CD4-positive, alpha-beta T cell treated with Interleukin-6 for 4 hours (primary cell): ENCODE data around the gene SDF4.

ENCODE experiments used
- DNase-seq: peaks from one replicate; pipeline ENCODE4 v3.0.0-alpha.2; 2020; ENCODE audit warnings: mixed read lengths

The SDF4 gene

DNA sequence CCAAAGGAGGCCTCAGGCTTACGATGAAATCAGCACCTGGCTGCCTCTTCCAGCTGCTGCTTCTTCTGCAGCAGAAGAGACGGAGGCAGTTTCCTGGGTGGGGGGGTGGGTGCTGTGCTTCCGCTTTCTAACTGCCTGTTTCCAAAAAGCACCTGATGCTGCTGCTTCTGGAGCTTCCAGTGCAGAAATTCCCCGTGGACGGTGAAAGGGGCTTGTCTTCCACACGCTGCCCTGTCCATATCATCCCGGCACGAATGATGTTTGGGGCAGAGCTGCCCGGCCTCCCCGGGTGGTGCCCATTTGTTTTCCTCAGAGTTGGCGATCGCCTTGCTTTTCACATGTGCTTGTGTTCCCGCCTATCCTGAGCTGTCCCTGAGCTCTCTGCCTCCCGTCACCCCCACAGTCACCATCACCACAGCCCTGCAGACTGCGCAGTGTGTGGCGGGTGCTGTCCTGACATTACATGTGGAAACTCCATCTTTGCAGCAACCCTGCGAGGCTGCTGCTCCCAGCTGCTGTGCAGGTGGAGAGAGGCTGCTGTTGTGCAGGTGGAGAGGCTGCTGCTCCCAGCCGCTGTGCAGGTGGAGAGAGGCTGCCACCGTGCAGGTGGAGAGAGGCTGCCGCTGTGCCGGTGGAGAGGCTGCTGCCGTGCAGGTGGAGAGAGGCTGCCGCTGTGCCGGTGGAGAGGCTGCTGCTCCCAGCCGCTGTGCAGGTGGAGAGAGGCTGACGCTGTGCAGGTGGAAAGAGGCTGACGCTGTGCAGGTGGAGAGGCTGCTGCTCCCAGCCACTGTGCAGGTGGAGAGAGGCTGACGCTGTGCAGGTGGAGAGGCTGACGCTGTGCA is 56.4 kb downstream of the SDF4 start:
- peak; percentile 31 for DNase-seq

DNA sequence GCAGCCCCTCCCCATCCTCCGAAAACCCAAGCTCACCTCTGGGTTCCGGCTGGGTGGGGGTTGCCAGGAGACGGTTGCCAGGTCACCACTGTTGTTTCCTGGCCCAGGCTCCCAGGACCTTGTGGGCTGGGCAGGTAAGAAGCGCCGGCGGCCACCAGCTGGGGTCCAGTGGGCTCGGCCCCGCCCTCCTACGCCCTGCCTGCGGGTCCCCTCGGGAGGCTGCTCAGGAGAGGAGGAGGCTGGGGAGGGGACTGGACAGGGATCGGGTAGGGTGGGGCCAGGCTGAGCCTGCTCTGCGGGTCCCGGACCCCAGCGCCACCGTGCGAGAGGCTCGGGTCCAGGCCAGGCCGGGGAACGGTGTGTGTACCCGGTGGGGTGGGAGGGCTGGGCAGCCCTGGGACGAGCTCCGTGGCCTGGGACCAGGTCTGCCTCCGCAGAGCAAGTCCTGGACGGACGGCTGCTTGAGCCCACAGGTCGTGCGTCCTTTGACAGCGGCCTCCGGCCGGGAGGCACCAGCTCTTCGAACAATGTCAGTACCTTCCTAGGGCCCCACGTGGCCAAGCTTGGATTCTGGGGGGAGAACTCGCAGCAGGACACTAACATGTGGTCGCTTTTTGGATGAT is 57.9 kb downstream of the SDF4 start, which contains the start of gene TTLL10:
Gene TTLL10 (plus strand): TSS at position 88 of the 623 bp plus-strand sequence. CDS start 5,336 bp downstream, outside the sequence.
- peak; percentile 75 for DNase-seq

DNA sequence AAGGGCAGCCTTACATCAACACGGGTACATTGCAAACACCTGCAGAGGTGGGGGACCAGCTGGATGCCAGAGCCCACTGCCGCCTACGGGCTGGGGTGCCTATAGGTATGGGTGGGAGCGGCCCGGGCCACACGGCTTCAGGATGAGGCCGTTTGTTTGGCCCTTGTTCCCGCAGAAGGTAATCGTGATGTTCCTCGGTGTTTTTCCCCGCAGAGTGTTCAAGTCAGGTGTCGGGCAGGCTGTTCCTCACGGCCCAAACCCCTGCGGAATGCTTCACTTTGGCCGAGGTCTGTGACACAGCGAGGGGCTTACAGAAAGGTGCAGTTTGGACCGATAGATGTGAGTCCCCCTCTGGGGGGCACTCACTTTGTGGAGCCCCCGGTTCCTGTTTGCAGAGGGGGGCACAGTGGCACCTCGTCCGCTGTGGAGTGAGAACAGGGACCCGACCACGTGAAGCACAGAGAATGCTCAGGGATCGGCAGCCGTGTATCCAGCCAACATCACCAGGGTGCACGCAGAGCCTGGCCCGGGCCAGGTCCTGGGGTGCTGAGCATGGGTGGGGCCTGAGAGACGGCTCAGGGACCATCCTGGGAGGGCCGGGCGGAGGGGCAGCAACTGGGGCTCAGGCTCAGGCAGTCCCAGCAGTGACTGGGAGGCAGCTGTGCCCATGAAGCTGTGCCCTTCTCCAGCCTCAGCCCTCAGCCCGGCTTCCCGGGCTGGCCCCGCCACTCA is 58.6 kb downstream of the SDF4 start:
- no peak for DNase-seq

DNA sequence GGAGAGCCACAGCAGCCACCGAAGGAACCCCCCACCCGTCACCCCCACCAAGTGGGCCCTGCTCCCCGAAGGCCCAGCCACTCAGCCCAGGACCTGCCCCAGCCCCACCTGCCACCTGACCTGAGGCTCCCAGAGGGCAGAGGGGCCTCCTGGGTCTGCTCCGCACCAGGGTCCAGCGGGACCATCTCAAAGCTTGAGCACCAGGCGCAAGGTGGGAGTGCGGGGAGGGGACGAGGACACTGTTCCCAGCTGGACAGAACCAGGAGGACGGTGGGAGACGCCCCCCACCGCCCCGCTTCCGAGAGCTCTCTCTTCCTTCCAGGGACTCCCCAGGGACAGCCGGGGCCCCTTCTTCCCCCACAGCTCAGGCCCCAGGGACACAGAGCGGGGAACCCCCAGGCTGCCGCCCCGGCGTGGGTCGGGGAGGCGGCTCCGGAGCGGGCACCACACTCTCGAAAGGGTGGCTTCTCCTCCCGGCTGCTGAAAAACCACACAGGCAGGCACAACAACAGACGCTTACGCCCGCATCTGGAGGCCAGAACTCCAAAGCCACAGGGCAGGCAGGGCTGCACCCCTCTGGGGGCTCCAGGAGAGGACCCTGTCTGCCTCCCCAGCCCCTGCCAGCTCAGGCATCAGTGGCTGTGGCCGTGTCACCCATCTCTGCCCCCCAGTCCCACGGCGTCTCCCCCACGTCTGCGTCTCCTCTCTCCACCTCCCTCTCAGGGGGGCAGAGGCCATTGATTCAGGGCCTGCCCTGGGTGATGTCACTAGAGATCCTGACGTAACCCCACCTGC is 60.1 kb downstream of the SDF4 start:
- peak; percentile 24 for DNase-seq

GRCh38 chr1:1171161-1171545 is 60.6 kb downstream of the SDF4 start:
- DNase-seq, result no peak

DNA sequence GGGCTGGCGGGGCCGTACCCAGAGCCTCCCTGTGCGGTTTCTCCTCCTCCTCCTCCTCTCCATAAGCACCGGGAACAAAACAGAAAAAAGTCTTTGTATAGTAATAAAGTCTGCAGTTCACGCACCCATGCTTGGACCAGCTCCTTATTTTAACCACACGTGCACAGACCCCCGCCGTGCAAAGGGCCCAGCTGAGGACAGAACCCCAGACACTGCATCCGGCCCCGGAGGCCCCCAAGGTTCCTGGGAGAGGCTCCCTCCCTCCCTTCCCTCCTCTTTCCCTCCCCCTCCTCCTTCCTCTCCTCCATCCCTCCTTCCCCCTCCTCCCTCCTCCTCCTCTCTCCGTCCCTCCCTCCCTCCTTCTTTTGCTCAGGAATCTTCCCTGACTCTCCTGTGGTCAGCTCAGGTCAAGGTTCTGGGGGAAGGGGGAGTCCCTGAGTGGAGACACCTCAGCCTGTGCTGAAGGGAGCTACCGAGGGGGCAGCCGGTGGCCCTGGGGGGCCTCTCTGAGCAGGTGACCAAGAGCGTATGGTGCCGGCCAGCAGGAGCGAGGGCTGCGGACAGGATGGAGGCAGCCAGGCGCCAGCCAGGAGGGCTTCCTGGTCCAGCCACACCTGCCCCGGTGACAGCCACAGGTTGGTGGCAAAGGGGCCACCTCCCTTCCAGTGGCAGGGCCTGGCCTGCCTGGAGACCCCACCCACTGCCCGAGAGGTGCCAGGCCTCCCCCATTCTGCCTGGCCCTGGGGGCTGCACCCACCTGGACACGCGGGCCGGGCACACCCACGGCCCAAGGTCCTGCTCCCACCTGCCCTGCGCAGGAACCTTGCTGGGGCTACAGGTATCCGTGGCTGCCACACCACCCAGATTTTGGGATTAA is 61.3 kb downstream of the SDF4 start:
- DNase-seq, result no peak

DNA sequence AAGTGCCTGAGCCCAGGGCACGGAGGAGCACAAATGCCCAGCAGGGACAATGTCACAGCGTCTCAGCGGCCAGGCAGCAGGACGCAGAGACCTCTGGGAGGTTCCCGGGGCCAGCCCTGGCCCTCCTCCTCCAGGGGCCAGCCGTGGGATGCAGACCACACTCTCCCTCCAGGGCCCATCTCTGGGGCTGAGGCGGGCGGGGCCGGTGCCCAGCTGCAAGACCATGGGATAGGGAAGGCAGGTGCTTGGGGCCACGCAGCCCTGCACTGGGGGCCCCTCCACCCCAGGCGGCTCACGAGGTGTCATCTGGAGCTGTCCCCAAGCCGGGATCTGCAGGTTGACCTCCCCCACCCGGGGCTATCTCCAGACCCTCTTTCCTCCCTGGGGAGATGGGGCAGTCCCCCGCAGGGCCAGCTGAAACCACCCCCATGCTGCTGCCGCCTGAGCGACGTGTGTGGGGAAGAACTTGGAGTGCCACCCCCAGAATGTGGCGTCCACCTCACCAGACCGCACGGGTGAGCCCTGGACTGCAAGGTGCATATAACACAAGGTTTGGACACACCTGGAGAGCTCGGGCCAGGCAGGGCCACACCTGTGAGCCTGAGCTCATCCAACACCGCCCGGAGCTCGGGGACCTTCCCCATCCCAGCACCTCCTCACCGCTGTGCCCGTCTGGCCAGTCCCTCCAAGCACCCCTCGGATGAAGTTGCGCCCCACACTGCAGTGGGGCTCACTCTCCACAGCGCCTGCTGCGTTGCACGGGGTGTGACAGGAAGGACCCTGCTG is 62.2 kb downstream of the SDF4 start:
- DNase-seq, result no peak

DNA sequence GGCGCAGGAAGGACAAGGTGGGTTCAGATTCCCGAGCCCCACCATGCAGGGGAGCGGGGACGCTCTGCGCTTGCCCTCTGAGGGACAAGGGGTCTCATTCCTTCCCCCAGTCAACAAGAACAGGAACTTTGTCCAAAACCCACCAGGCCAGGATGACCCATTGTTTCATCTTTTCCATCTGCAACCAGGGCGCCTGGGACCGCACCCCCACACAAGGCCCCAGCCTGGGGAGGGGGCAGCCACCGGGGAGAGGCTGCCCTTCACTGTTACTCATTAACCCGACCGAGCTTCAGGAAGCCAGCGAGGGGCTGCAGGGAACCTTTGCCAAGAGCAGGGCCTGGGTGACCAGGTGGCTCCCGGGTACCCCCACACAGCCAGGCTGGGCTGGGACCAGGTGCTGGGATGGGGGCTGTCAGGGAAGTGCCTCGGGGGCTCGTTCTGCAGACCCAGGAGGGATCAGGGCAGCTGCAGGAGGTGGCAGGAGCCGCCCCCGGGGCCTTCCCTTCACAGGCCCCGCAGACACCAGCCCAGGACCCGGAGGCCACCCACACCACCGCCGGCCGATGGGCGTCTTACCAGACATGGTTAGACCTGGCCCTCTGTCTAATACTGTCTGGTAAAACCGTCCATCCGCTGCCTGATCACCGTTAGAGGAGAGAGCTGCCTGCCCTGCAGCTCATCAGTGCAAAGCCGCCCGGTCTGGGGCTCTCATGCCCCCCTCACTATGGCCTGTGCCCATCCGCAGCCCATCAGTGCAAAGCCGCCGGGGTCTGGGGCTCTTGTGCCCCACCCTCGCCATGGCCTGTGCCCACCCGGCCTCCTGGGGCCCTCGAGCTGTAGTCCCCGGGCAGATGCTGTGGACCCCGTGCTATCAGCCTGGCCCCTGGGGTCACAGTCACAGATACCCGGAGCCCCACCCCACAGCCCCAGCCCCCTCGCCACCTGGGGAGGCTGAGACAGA is 63.1 kb downstream of the SDF4 start:
- DNase-seq, result no peak

DNA sequence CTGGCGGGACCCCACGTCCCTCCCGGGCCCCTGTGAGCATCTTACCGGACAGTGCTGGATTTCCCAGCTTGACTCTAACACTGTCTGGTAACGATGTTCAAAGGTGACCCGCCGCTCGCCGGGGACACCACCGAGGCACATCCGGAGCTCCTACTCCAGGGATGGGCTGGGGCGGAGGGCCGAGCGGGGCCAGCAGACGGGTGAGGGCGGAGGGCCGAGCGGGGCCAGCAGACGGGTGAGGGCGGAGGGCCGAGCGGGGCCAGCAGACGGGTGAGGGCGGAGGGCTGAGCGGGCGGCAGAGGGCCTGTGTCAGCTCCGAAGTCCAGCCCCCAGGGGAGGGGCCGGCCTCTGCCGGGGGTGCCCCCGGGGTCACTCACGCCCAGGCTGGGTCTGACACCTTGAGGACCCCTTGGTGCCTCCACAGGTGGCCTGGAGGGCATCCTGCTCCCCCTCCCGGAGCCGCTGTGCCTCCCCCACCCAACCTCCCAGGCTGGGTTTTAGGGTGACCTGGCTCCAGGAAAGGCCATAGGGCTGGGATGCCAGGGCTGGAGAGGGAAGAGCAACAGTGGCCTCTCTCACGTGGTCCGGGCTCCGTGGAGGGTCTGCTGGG is 63.9 kb downstream of the SDF4 start:
- no peak for DNase-seq

GRCh38 chr1:1167398-1167821 is 64.4 kb downstream of the SDF4 start:
- DNase-seq, result no peak
